ENCODE results near the gene PCDH1. TPM values are rescaled to one million over a fixed set of nuclear protein-coding genes. Genes with fewer than 3 reads are reported as not detected.

Gene PCDH1
- total and polyA plus RNA-seq, 4 experiments from 2014 or later, result not detected

DNA sequence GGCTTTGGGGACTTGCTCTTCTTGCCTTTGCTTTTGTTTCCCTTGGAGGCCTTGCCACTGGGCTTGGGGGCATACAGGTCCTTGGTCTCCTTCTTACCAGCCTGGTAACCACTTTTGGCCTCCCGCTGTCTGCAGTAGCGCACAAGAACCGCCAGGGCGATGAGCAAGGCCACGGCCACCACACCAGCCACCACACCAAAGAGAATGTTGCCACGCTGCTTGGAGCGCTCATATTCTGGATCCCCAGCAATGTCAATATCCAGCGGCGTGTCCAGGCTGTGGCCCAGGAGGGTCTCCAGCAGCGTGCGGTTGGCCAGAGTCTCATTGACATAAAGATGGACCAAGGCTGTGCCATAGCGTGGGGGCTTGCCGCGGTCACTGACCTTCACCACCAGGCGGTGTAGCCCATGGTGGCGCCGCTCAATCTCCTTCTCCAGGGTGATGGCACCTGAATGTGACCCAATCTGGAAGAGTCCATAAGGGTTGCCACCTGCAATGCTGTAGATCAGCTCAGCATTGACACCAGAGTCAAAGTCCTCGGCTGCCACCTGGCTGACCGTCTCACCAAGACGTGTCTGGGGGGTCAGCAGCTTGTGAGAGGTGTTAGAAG is 14.5 kb downstream of the PCDH1 start:
- no peak overlapping the region for H3K27ac Mint-ChIP-seq
- no peaks in the 10 kb centered on the region for H3K36me3 ChIP-seq (ENCODE audit: insufficient read depth, low read length)
- intact Hi-C loops (cut with micrococcal nuclease), result no loop called here
- ChIA-PET POLR2A (ENCODE audit: partially characterized antibody) (no interaction called here), CTCF (ENCODE audit: partially characterized antibody) (interaction anchor here (1.3 kb wide), 1 partner anchor 162 kb away, joined by 5 read pairs; no protein-coding TSS in a partner anchor)
- DNase-seq, result no peak
- no peaks in the 10 kb centered on the region for H3K4me1 ChIP-seq (ENCODE audit: insufficient read depth, low read length)
- H3K9me3 ChIP-seq (ENCODE audit: control insufficient read depth in 1 of 2, low read length in 2 of 2), result no peaks in the 10 kb centered on the region
- H3K27me3 Mint-ChIP-seq, result peaks cover 5 to 18% of the 10 kb centered on the region in 2 donors
- no peaks in the 10 kb centered on the region for H3K36me3 Mint-ChIP-seq
- no peaks in the 10 kb centered on the region for H3K9me3 Mint-ChIP-seq
- H3K27me3 ChIP-seq (ENCODE audit: insufficient read depth, low read length), result no peaks in the 10 kb centered on the region
- no peak overlapping the region for H3K4me3 ChIP-seq (ENCODE audit: low read length in 2 of 2)
- H3K4me3 Mint-ChIP-seq, result no peak overlapping the region
- no peak overlapping the region for H3K27ac ChIP-seq (ENCODE audit: low read depth, low read length)
- H3K4me1 Mint-ChIP-seq, result no peaks in the 10 kb centered on the region

DNA sequence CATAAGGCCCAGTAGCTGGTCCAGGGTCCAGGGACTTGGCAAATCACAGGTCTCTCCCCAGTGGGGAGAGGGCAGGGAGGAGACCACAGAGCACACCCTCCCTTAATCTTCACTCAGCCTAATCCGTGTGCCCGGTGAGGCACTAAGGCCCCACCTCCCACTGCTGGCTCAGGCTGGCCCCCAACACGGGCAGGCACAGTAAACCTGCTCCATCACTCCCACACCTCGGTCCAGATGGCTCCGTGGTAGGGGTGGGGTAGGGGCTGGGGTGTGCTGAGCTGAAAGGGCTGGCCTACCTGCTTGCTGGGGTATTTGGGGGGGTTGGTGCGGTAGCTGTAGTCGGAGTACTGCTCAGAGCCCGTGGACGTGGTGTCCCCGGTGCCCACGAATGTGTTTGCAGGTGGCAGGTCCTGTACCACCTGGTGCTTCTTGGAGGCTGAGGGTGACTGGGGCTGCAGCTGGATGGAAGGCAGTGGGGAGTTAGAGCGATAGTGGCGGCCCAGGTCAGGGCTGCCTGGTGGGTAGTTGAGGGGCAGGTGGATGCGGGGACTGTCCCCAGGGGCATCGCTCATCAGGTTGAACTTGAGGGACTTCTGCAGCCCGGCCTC is 15.2 kb downstream of the PCDH1 start:
- H3K36me3 ChIP-seq (ENCODE audit: insufficient read depth, low read length), result no peaks in the 10 kb centered on the region
- POLR2A ChIA-PET (ENCODE audit: partially characterized antibody), result no interaction called here
- intact Hi-C loops (cut with micrococcal nuclease), result no loop called here
- H3K4me1 ChIP-seq (ENCODE audit: insufficient read depth, low read length), result no peaks in the 10 kb centered on the region
- H3K4me1 Mint-ChIP-seq, result no peaks in the 10 kb centered on the region
- H3K27ac ChIP-seq (ENCODE audit: low read depth, low read length), result no peak overlapping the region
- H3K27me3 Mint-ChIP-seq, result peaks cover 5 to 15% of the 10 kb centered on the region in 2 donors
- no peak for DNase-seq
- no peaks in the 10 kb centered on the region for H3K27me3 ChIP-seq (ENCODE audit: insufficient read depth, low read length)
- H3K4me3 Mint-ChIP-seq, result no peak overlapping the region
- CTCF ChIA-PET (ENCODE audit: partially characterized antibody), result no interaction called here
- no peaks in the 10 kb centered on the region for H3K36me3 Mint-ChIP-seq
- H3K4me3 ChIP-seq (ENCODE audit: low read length in 2 of 2), result no peak overlapping the region
- no peaks in the 10 kb centered on the region for H3K9me3 ChIP-seq (ENCODE audit: control insufficient read depth in 1 of 2, low read length in 2 of 2)
- H3K9me3 Mint-ChIP-seq, result no peaks in the 10 kb centered on the region
- H3K27ac Mint-ChIP-seq, result peak overlapping the region in 1 of 7 donors; percentile 48

DNA sequence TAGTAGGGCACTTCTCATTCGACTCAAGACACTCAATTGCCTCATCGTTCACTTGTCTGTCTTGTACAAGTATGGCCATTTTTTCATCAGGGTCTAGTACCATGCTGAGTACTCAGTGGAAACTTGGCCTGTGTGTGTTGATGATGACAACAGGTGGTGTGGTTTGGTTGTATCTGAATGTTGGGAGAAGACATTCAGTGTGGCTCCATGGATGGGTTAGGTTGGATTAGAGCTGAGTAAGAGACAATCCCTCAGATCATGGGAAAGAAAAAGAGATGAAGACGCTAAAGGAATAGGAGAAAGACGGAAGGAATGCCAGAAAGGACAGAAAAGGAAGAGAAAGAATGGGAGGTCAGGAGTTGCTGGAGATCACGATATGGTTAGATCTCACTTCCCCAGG is 17.0 kb downstream of the PCDH1 start:
- H3K4me3 ChIP-seq (ENCODE audit: low read length in 2 of 2), result no peak overlapping the region
- DNase-seq, result no peak
- no peaks in the 10 kb centered on the region for H3K4me1 Mint-ChIP-seq
- POLR2A ChIA-PET (ENCODE audit: partially characterized antibody), result no interaction called here
- no peaks in the 10 kb centered on the region for H3K9me3 Mint-ChIP-seq
- H3K36me3 ChIP-seq (ENCODE audit: insufficient read depth, low read length), result no peaks in the 10 kb centered on the region
- H3K27ac Mint-ChIP-seq, result no peak overlapping the region
- no peaks in the 10 kb centered on the region for H3K27me3 ChIP-seq (ENCODE audit: insufficient read depth, low read length)
- no peaks in the 10 kb centered on the region for H3K4me1 ChIP-seq (ENCODE audit: insufficient read depth, low read length)
- CTCF ChIA-PET (ENCODE audit: partially characterized antibody), result interaction anchor here (0.7 to 1.5 kb wide), 4 partner anchors 100 to 565 kb away, joined by 3 to 4 read pairs (median 3); no protein-coding TSS in a partner anchor
- H3K4me3 Mint-ChIP-seq, result no peak overlapping the region
- peaks cover 5 to 13% of the 10 kb centered on the region in 2 donors for H3K27me3 Mint-ChIP-seq
- H3K27ac ChIP-seq (ENCODE audit: low read depth, low read length), result no peak overlapping the region
- no peaks in the 10 kb centered on the region for H3K36me3 Mint-ChIP-seq
- intact Hi-C loops (cut with micrococcal nuclease), result no loop called here
- H3K9me3 ChIP-seq (ENCODE audit: control insufficient read depth in 1 of 2, low read length in 2 of 2), result no peaks in the 10 kb centered on the region

- no peak overlapping the region for H3K27ac ChIP-seq (ENCODE audit: low read depth, low read length)
- no peaks in the 10 kb centered on the region for H3K4me1 ChIP-seq (ENCODE audit: insufficient read depth, low read length)
- Mint-ChIP-seq H3K4me3 (no peak overlapping the region), H3K4me1 (no peaks in the 10 kb centered on the region), H3K27me3 (peaks cover 5 to 13% of the 10 kb centered on the region in 2 donors), H3K36me3 (no peaks in the 10 kb centered on the region), H3K9me3 (no peaks in the 10 kb centered on the region), H3K27ac (peak overlapping the region in 1 of 7 donors; percentile 2)
- H3K36me3 ChIP-seq (ENCODE audit: insufficient read depth, low read length), result no peaks in the 10 kb centered on the region
- no peaks in the 10 kb centered on the region for H3K9me3 ChIP-seq (ENCODE audit: control insufficient read depth in 1 of 2, low read length in 2 of 2)
- no peak overlapping the region for H3K4me3 ChIP-seq (ENCODE audit: low read length in 2 of 2)
- DNase-seq, result no peak
- no peaks in the 10 kb centered on the region for H3K27me3 ChIP-seq (ENCODE audit: insufficient read depth, low read length)
- POLR2A ChIA-PET (ENCODE audit: partially characterized antibody), result interaction anchor here (1.9 kb wide), 1 partner anchor 8 kb away, joined by 9 read pairs; no protein-coding TSS in a partner anchor
- CTCF ChIA-PET (ENCODE audit: partially characterized antibody), result interaction anchor here (0.9 kb wide), 1 partner anchor 111 kb away, joined by 3 read pairs; the partner anchor contains the start of gene RNF14
- intact Hi-C loops (cut with micrococcal nuclease), result no loop called here
These were observed 20.0 kb downstream of the PCDH1 start for GRCh38 chr5:141858079-141858765.

GRCh38 chr5:141857226-141857625 is 21.0 kb downstream of the PCDH1 start:
- intact Hi-C loops (cut with micrococcal nuclease), result no loop called here
- no peaks in the 10 kb centered on the region for H3K9me3 Mint-ChIP-seq
- H3K4me1 ChIP-seq (ENCODE audit: insufficient read depth, low read length), result no peaks in the 10 kb centered on the region
- H3K36me3 Mint-ChIP-seq, result no peaks in the 10 kb centered on the region
- no peaks in the 10 kb centered on the region for H3K27me3 ChIP-seq (ENCODE audit: insufficient read depth, low read length)
- POLR2A ChIA-PET (ENCODE audit: partially characterized antibody), result no interaction called here
- no peaks in the 10 kb centered on the region for H3K36me3 ChIP-seq (ENCODE audit: insufficient read depth, low read length)
- H3K9me3 ChIP-seq (ENCODE audit: control insufficient read depth in 1 of 2, low read length in 2 of 2), result no peaks in the 10 kb centered on the region
- CTCF ChIA-PET (ENCODE audit: partially characterized antibody), result interaction anchor here (0.9 kb wide), 1 partner anchor 112 kb away, joined by 3 read pairs; the partner anchor contains the start of gene RNF14
- no peaks in the 10 kb centered on the region for H3K4me1 Mint-ChIP-seq
- H3K27ac ChIP-seq (ENCODE audit: low read depth, low read length), result no peak overlapping the region
- H3K4me3 ChIP-seq (ENCODE audit: low read length in 2 of 2), result no peak overlapping the region
- peaks cover 5 to 12% of the 10 kb centered on the region in 2 donors for H3K27me3 Mint-ChIP-seq
- H3K4me3 Mint-ChIP-seq, result no peak overlapping the region
- H3K27ac Mint-ChIP-seq, result no peak overlapping the region
- no peak for DNase-seq

GRCh38 chr5:141856037-141856790 is 22.0 kb downstream of the PCDH1 start:
- Histone ChIP-seq H3K9me3 (ENCODE audit: control insufficient read depth in 1 of 2, low read length in 2 of 2) (no peaks in the 10 kb centered on the region), H3K27ac (ENCODE audit: low read depth, low read length) (no peak overlapping the region), H3K27me3 (ENCODE audit: insufficient read depth, low read length) (no peaks in the 10 kb centered on the region), H3K36me3 (ENCODE audit: insufficient read depth, low read length) (no peaks in the 10 kb centered on the region), H3K4me1 (ENCODE audit: insufficient read depth, low read length) (no peaks in the 10 kb centered on the region), H3K4me3 (ENCODE audit: low read length in 2 of 2) (no peak overlapping the region)
- H3K4me3 Mint-ChIP-seq, result no peak overlapping the region
- H3K9me3 Mint-ChIP-seq, result no peaks in the 10 kb centered on the region
- H3K27ac Mint-ChIP-seq, result peak overlapping the region in 1 of 7 donors; percentile 38
- intact Hi-C loops (cut with micrococcal nuclease), result no loop called here
- ChIA-PET POLR2A (ENCODE audit: partially characterized antibody) (no interaction called here), CTCF (ENCODE audit: partially characterized antibody) (no interaction called here)
- peaks cover 0 to 4% (median 0%) of the 10 kb centered on the region in 4 donors for H3K4me1 Mint-ChIP-seq
- no peak for DNase-seq
- H3K36me3 Mint-ChIP-seq, result no peaks in the 10 kb centered on the region
- peaks cover 3 to 7% of the 10 kb centered on the region in 2 donors for H3K27me3 Mint-ChIP-seq

Data from CD4-positive, alpha-beta memory T cell (primary cell).